ENCODE data around the gene FCGR3B.
"Not testable (repeated sequence)": the region's sequence is repeated elsewhere in the genome, so short reads cannot be mapped to it uniquely, and the experiment has no call there.

The FCGR3B gene

GRCh38 chr1:161631076-161631475, at the start of gene FCGR3B:
Gene FCGR3B (minus strand): TSS chr1:161631176. CDS start chr1:161631094, 82 bp downstream.
- no peak for DNase-seq (ENCODE audit: low spot score)
- no peak for TF ChIP-seq CTCF (IDR thresholded peaks at IDR 0.05; ENCODE audit: extremely low read depth, missing control alignments)

GRCh38 chr1:161678500-161678899, 47.5 kb upstream of the FCGR3B start:
- no peak for DNase-seq (ENCODE audit: low spot score)
- TF ChIP-seq CTCF (IDR thresholded peaks at IDR 0.05; ENCODE audit: extremely low read depth, missing control alignments), result no peak

GRCh38 chr1:161676958-161677689, 46.1 kb upstream of the FCGR3B start:
- DNase-seq (ENCODE audit: low spot score), result no peak
- TF ChIP-seq CTCF (IDR thresholded peaks at IDR 0.05; ENCODE audit: extremely low read depth, missing control alignments), result no peak

- DNase-seq (ENCODE audit: low spot score), result no peak
- no peak for TF ChIP-seq CTCF (IDR thresholded peaks at IDR 0.05; ENCODE audit: extremely low read depth, missing control alignments)
These were observed 45.5 kb upstream of the FCGR3B start for GRCh38 chr1:161676441-161676840.

- DNase-seq (ENCODE audit: low spot score), result not testable (repeated sequence)
These were observed 43.9 kb upstream of the FCGR3B start for GRCh38 chr1:161674908-161675307.

- DNase-seq (ENCODE audit: low spot score), result not testable (repeated sequence)
These were observed 43.5 kb upstream of the FCGR3B start for GRCh38 chr1:161674447-161674846.

- not testable (repeated sequence) for DNase-seq (ENCODE audit: low spot score)
These were observed 42.5 kb upstream of the FCGR3B start for GRCh38 chr1:161673437-161673836.

- not testable (repeated sequence) for DNase-seq (ENCODE audit: low spot score)
These were observed 40.4 kb upstream of the FCGR3B start for GRCh38 chr1:161671045-161672020.

GRCh38 chr1:161664689-161665088, 33.7 kb upstream of the FCGR3B start:
- not testable (repeated sequence) for DNase-seq (ENCODE audit: low spot score)

GRCh38 chr1:161663569-161663968, 32.6 kb upstream of the FCGR3B start:
- DNase-seq (ENCODE audit: low spot score), result not testable (repeated sequence)

GRCh38 chr1:161662684-161663339, 31.8 kb upstream of the FCGR3B start, which contains the start of gene FCGR2B:
Gene FCGR2B (plus strand): TSS chr1:161663143. CDS start chr1:161663242, 99 bp downstream.
- DNase-seq (ENCODE audit: low spot score), result not testable (repeated sequence)

- not testable (repeated sequence) for DNase-seq (ENCODE audit: low spot score)
These were observed 30.8 kb upstream of the FCGR3B start for GRCh38 chr1:161661660-161662311.

GRCh38 chr1:161658524-161658923, 27.5 kb upstream of the FCGR3B start:
- not testable (repeated sequence) for DNase-seq (ENCODE audit: low spot score)

- DNase-seq (ENCODE audit: low spot score), result not testable (repeated sequence)
These were observed 23.0 kb upstream of the FCGR3B start for GRCh38 chr1:161653971-161654370.

Measured in GM20000 (cell line).